Measurements from ENCODE around the gene KCNN4. TPM values are rescaled to one million over a fixed set of nuclear protein-coding genes. Genes with fewer than 3 reads are reported as not detected.
"Not testable (repeated sequence)": the region's sequence is repeated elsewhere in the genome, so short reads cannot be mapped to it uniquely, and the experiment has no call there.

Gene KCNN4
- total and polyA plus RNA-seq, 11 donors = 0.15 to 3.7 (median 0.63) TPM

- no peak for ATAC-seq
- WGBS, 4 donors = 30 to 41% (median 35%) methylated on average over 5 of the region's 5 CpGs
Measured at GRCh38 chr19:43820884-43821215, 40.1 kb upstream of the KCNN4 start.

GRCh38 chr19:43820098-43820883 lies 39.5 kb upstream of the KCNN4 start:
- intact Hi-C loops (cut with DNase I) = loop anchor here in 1 of 10 donors (10.0 kb wide), 1 partner anchor 115 kb away; the partner anchor contains the start of gene ZNF45
- H3K4me3 ChIP-seq = peak overlapping the region in 11 of 12 donors; percentile 11 to 60 (median 47)
- peaks cover 0 to 11% (median 3%) of the 10 kb centered on the region in 12 donors for H3K4me1 ChIP-seq
- no peak overlapping the region for H3K27ac ChIP-seq
- peak; percentile 45 to 72 (median 65) for DNase-seq
- peak; percentile 71 to 92 (median 90) for ATAC-seq
- 9 to 15% (median 12%) methylated on average over 44 to 48 of the region's 48 CpGs for WGBS, 4 donors
- no peaks in the 10 kb centered on the region for H3K9me3 ChIP-seq
- TF ChIP-seq CTCF (IDR thresholded peaks at IDR 0.05) = no peak
- no peak for TF ChIP-seq POLR2A (IDR thresholded peaks at IDR 0.05)
- H3K27me3 ChIP-seq = peaks cover 0 to 25% (median 0%) of the 10 kb centered on the region in 9 donors
- H3K36me3 ChIP-seq = no peaks in the 10 kb centered on the region

More at GRCh38 chr19:43820884-43821215, 40.1 kb upstream of the KCNN4 start:
- no peaks in the 10 kb centered on the region for H3K9me3 ChIP-seq
- peaks cover 0 to 11% (median 3%) of the 10 kb centered on the region in 12 donors for H3K4me1 ChIP-seq
- H3K27me3 ChIP-seq = peaks cover 0 to 25% (median 0%) of the 10 kb centered on the region in 9 donors
- intact Hi-C loops (cut with DNase I) = loop anchor here in 1 of 10 donors (10.0 kb wide), 1 partner anchor 114 kb away; the partner anchor contains the start of gene ZNF45
- H3K4me3 ChIP-seq = peak overlapping the region in 11 of 12 donors; percentile 11 to 60 (median 47)
- no peaks in the 10 kb centered on the region for H3K36me3 ChIP-seq
- no peak for TF ChIP-seq CTCF (IDR thresholded peaks at IDR 0.05)
- no peak for TF ChIP-seq POLR2A (IDR thresholded peaks at IDR 0.05)
- no peak for DNase-seq
- no peak overlapping the region for H3K27ac ChIP-seq

- DNase-seq (no peak), ATAC-seq (no peak)
- H3K27ac ChIP-seq = no peak overlapping the region
- peaks cover 0 to 11% (median 3%) of the 10 kb centered on the region in 12 donors for H3K4me1 ChIP-seq
- no peak overlapping the region for H3K4me3 ChIP-seq
- no peaks in the 10 kb centered on the region for H3K36me3 ChIP-seq
- intact Hi-C loops (cut with DNase I) = no loop called here
- TF ChIP-seq CTCF (IDR thresholded peaks at IDR 0.05) = no peak
- no peak for TF ChIP-seq POLR2A (IDR thresholded peaks at IDR 0.05)
- peaks cover 0 to 25% (median 0%) of the 10 kb centered on the region in 9 donors for H3K27me3 ChIP-seq
- WGBS, 4 donors = 84 to 89% (median 86%) methylated on average over 5 of the region's 5 CpGs
- H3K9me3 ChIP-seq = no peaks in the 10 kb centered on the region
Measured at GRCh38 chr19:43818500-43818899, 37.7 kb upstream of the KCNN4 start.

- DNase-seq; H3K36me3 ChIP-seq; H3K9me3 ChIP-seq; H3K27ac ChIP-seq; H3K4me3 ChIP-seq; intact Hi-C loops (cut with DNase I); ATAC-seq: not testable (repeated sequence)
- Histone ChIP-seq H3K27me3 (peaks cover 0 to 25% (median 0%) of the 10 kb centered on the region in 9 donors), H3K4me1 (peaks cover 0 to 11% (median 3%) of the 10 kb centered on the region in 12 donors)
- 81 to 95% (median 91%) methylated on average over 1 of the region's 1 CpG for WGBS, 4 donors
Measured at GRCh38 chr19:43817454-43817853, 36.7 kb upstream of the KCNN4 start.

Measured in heart left ventricle (tissue), 16 donors.